Loucy (cell line): ENCODE results near the gene PPP1R9B.

ENCODE experiments used
- H2AFZ ChIP-seq: fragments of 200-600 bp; sonication (generic); 2 replicates; pipeline ENCODE4 v1.6.0; 2016; ENCODE audit warnings: antibody characterized with exemption, mild to moderate bottlenecking, low read length, moderate library complexity
- H3F3A ChIP-seq: fragments of 200-600 bp; 2 replicates; pipeline ENCODE4 v1.6.0; 2016; ENCODE audit warnings: antibody characterized with exemption, low read depth, mild to moderate bottlenecking
- H3K27me3 ChIP-seq: fragments of 200-600 bp; sonication (generic); 2 replicates; pipeline ENCODE4 v1.6.1; 2014; ENCODE audit warnings: low read length, mild to moderate bottlenecking; ENCODE audit not compliant: insufficient read depth, poor library complexity, severe bottlenecking
- H3K36me3 ChIP-seq: fragments of 200-600 bp; sonication (generic); 2 replicates; pipeline ENCODE4 v1.6.1; 2016; ENCODE audit warnings: low read length; ENCODE audit not compliant: insufficient read depth
- H3K4me1 ChIP-seq: fragments of 200-600 bp; sonication (generic); 2 replicates; pipeline ENCODE4 v1.5.1; 2014; ENCODE audit warnings: low read length, mild to moderate bottlenecking; ENCODE audit not compliant: insufficient read depth, poor library complexity, severe bottlenecking
- H3K4me2 ChIP-seq: fragments of 200-600 bp; sonication (generic); 2 replicates; pipeline ENCODE4 v1.6.0; 2014; ENCODE audit warnings: antibody characterized with exemption, low read length, low read depth, mild to moderate bottlenecking; ENCODE audit not compliant: poor library complexity, severe bottlenecking
- H3K4me3 ChIP-seq: fragments of 200-600 bp; sonication (generic); 2 replicates; pipeline ENCODE4 v1.5.1; 2014; ENCODE audit warnings: low read length, mild to moderate bottlenecking, mixed read lengths; ENCODE audit not compliant: poor library complexity, severe bottlenecking
- H3K79me2 ChIP-seq: fragments of 200-600 bp; sonication (generic); 2 replicates; pipeline ENCODE4 v1.6.1; 2014; ENCODE audit warnings: low read length; ENCODE audit not compliant: insufficient read depth
- H3K9ac ChIP-seq: fragments of 200-600 bp; sonication (generic); 2 replicates; pipeline ENCODE4 v1.6.0; 2014; ENCODE audit warnings: mild to moderate bottlenecking, low read depth, low read length, moderate library complexity; ENCODE audit not compliant: poor library complexity, severe bottlenecking
- H3K9me2 ChIP-seq: fragments of 200-600 bp; sonication (generic); replicated peaks from 2 replicates; pipeline ENCODE4 v1.6.1; 2016; ENCODE audit warnings: low read depth, low read length, mixed read lengths
- H3K9me3 ChIP-seq: fragments of 200-600 bp; sonication (generic); 2 replicates; pipeline ENCODE4 v1.6.1; 2014; ENCODE audit warnings: mild to moderate bottlenecking, antibody characterized with exemption, low read length, low read depth; ENCODE audit not compliant: insufficient read depth
- H4K20me1 ChIP-seq: fragments of 200-600 bp; sonication (generic); 2 replicates; pipeline ENCODE4 v1.6.0; 2014; ENCODE audit warnings: antibody characterized with exemption, low read length, mild to moderate bottlenecking; ENCODE audit not compliant: insufficient read depth, poor library complexity, severe bottlenecking
- CTCF ChIP-seq: fragments of 200-600 bp; sonication (generic); conservative IDR thresholded peaks from 2 replicates; pipeline ENCODE4 v1.5.1; 2014; ENCODE audit warnings: mild to moderate bottlenecking, antibody characterized with exemption, low read length
- EZH2phosphoT487 ChIP-seq: fragments of 200-600 bp; IDR thresholded peaks from 2 replicates; pipeline ENCODE4 v1.6.1; 2018; ENCODE audit warnings: antibody characterized with exemption, mild to moderate bottlenecking, moderate library complexity, borderline replicate concordance

Gene PPP1R9B

GRCh38 chr17:50109207-50109606 lies 41.3 kb downstream of the PPP1R9B start:
- Histone ChIP-seq H3K4me2 (no peak overlapping the region), H3K4me3 (no peak overlapping the region), H3K4me1 (no peaks in the 10 kb centered on the region), H3K9me3 (no peaks in the 10 kb centered on the region), H3K36me3 (peaks cover 11% of the 10 kb centered on the region; the same call in 1 of the 2 replicates), H3F3A (no peaks in the 10 kb centered on the region), H3K79me2 (no peaks in the 10 kb centered on the region), H3K9me2 (no peaks in the 10 kb centered on the region), H2AFZ (no peak overlapping the region), H4K20me1 (no peaks in the 10 kb centered on the region), H3K27me3 (no peaks in the 10 kb centered on the region), H3K9ac (no peak overlapping the region)
- TF ChIP-seq CTCF (no peak), EZH2phosphoT487 (no peak)

- no peaks in the 10 kb centered on the region for H3K9me2 ChIP-seq
- H3K9me3 ChIP-seq, result no peaks in the 10 kb centered on the region
- no peaks in the 10 kb centered on the region for H3F3A ChIP-seq
- H3K9ac ChIP-seq, result no peak overlapping the region
- H4K20me1 ChIP-seq, result no peaks in the 10 kb centered on the region
- H3K79me2 ChIP-seq, result no peaks in the 10 kb centered on the region
- H3K27me3 ChIP-seq, result no peaks in the 10 kb centered on the region
- no peak overlapping the region for H3K4me2 ChIP-seq
- H3K4me3 ChIP-seq, result no peak overlapping the region
- TF ChIP-seq EZH2phosphoT487 (no peak), CTCF (no peak)
- H3K4me1 ChIP-seq, result no peaks in the 10 kb centered on the region
- H3K36me3 ChIP-seq, result peaks cover 11% of the 10 kb centered on the region; the same call in 1 of the 2 replicates
- no peak overlapping the region for H2AFZ ChIP-seq
Measured at GRCh38 chr17:50108556-50108955, 41.9 kb downstream of the PPP1R9B start.

- Histone ChIP-seq H3K27me3 (no peaks in the 10 kb centered on the region), H3F3A (no peaks in the 10 kb centered on the region), H3K4me1 (no peaks in the 10 kb centered on the region), H4K20me1 (no peaks in the 10 kb centered on the region), H3K4me2 (no peak overlapping the region), H3K79me2 (no peaks in the 10 kb centered on the region), H3K36me3 (peaks cover 11% of the 10 kb centered on the region; the same call in 1 of the 2 replicates), H3K9me2 (no peaks in the 10 kb centered on the region), H3K9me3 (no peaks in the 10 kb centered on the region), H3K4me3 (no peak overlapping the region), H2AFZ (no peak overlapping the region), H3K9ac (no peak overlapping the region)
- TF ChIP-seq CTCF (no peak), EZH2phosphoT487 (no peak)
Measured at GRCh38 chr17:50107790-50108414, 42.6 kb downstream of the PPP1R9B start.
